SK-N-SH treated with all-trans-retinoic acid at 6 μM for 48 hours (cell line): ENCODE measurements around the gene HBG2.

Source experiments
- ATAC-seq: fragments of 200-7000 bp; cut with Tn5 transposase; 3 replicates; pipeline ENCODE4 v1.9.1; 2020; ENCODE audit warnings: mild to moderate bottlenecking, moderate library complexity
- ARNTL ChIP-seq: fragments of 450-650 bp; formaldehyde crosslinking; IDR thresholded peaks from 2 replicates; pipeline ENCODE4 v1.5.0; 2020; ENCODE audit warnings: low read depth, mild to moderate bottlenecking, moderate library complexity, borderline replicate concordance
- BACH2 ChIP-seq: fragments of 250-450 bp; sonication (Bioruptor Pico); IDR thresholded peaks from 2 replicates; pipeline ENCODE4 v1.9.0; 2021; ENCODE audit warnings: mild to moderate bottlenecking, borderline replicate concordance
- CREB5 ChIP-seq: fragments of 250-450 bp; sonication (Bioruptor Pico); IDR thresholded peaks from 2 replicates; pipeline ENCODE4 v1.5.1; 2020; ENCODE audit warnings: low read depth, mild to moderate bottlenecking, moderate library complexity
- CSDC2 ChIP-seq: fragments of 250-450 bp; sonication (Bioruptor Pico); IDR thresholded peaks from 2 replicates; pipeline ENCODE4 v1.5.0; 2020; ENCODE audit warnings: mild to moderate bottlenecking, moderate library complexity
- ESRRG ChIP-seq: fragments of 250-450 bp; sonication (Bioruptor Pico); IDR thresholded peaks from 2 replicates; pipeline ENCODE4 v1.6.1; 2021; ENCODE audit warnings: mild to moderate bottlenecking
- GLIS3 ChIP-seq: fragments of 250-450 bp; sonication (Bioruptor Pico); IDR thresholded peaks from 2 replicates; pipeline ENCODE4 v1.5.0; 2020; ENCODE audit warnings: mild to moderate bottlenecking, moderate library complexity
- ISL1 ChIP-seq: fragments of 250-450 bp; sonication (Bioruptor Pico); IDR thresholded peaks from 2 replicates; pipeline ENCODE4 v2.1.2; 2022; ENCODE audit warnings: mild to moderate bottlenecking, moderate library complexity
- OSR1 ChIP-seq: fragments of 250-450 bp; sonication (Bioruptor Pico); IDR thresholded peaks from 2 replicates; pipeline ENCODE4 v1.8.0; 2022; ENCODE audit warnings: moderate library complexity, mild to moderate bottlenecking, inconsistent platforms
- PPARA ChIP-seq: fragments of 250-450 bp; sonication (Bioruptor Pico); IDR thresholded peaks from 2 replicates; pipeline ENCODE4 v1.5.0; 2020; ENCODE audit warnings: mild to moderate bottlenecking, borderline replicate concordance
- RARB ChIP-seq: fragments of 250-450 bp; sonication (Bioruptor Pico); IDR thresholded peaks from 2 replicates; pipeline ENCODE4 v1.8.0; 2021; ENCODE audit warnings: mild to moderate bottlenecking, moderate library complexity
- TCF4 ChIP-seq: fragments of 250-450 bp; sonication (Bioruptor Pico); IDR thresholded peaks from 2 replicates; pipeline ENCODE4 v1.8.0; 2021; ENCODE audit warnings: mild to moderate bottlenecking, moderate library complexity, borderline replicate concordance
- TOX ChIP-seq: fragments of 250-450 bp; sonication (Bioruptor Pico); IDR thresholded peaks from 2 replicates; pipeline ENCODE4 v1.8.0; 2021; ENCODE audit warnings: mild to moderate bottlenecking, moderate library complexity, borderline replicate concordance
- ZC3H10 ChIP-seq: fragments of 250-450 bp; sonication (Bioruptor Pico); IDR thresholded peaks from 2 replicates; pipeline ENCODE4 v1.5.1; 2021; ENCODE audit warnings: mild to moderate bottlenecking, moderate library complexity
- ZFP3 ChIP-seq: fragments of 250-450 bp; sonication (Bioruptor Pico); IDR thresholded peaks from 2 replicates; pipeline ENCODE4 v1.5.0; 2020; ENCODE audit warnings: mild to moderate bottlenecking, moderate library complexity
- ZNF565 ChIP-seq: fragments of 450-650 bp; formaldehyde crosslinking; conservative IDR thresholded peaks from 2 replicates; pipeline ENCODE4 v1.5.0; 2020; ENCODE audit warnings: low read depth, mild to moderate bottlenecking, moderate library complexity
- ZNF70 ChIP-seq: fragments of 450-650 bp; formaldehyde crosslinking; IDR thresholded peaks from 2 replicates; pipeline ENCODE4 v1.5.0; 2020; ENCODE audit warnings: mild to moderate bottlenecking, moderate library complexity
- ZNF8 ChIP-seq: fragments of 450-650 bp; formaldehyde crosslinking; IDR thresholded peaks from 2 replicates; pipeline ENCODE4 v1.5.0; 2020; ENCODE audit warnings: mild to moderate bottlenecking, moderate library complexity
- TF ChIP-seq, protein P1 (sequence below): fragments of 250-450 bp; sonication (Bioruptor Pico); IDR thresholded peaks from 2 replicates; pipeline ENCODE4 v1.5.0; 2020; ENCODE audit warnings: mild to moderate bottlenecking, moderate library complexity
- TF ChIP-seq, protein P2 (sequence below): fragments of 250-450 bp; sonication (Bioruptor Pico); IDR thresholded peaks from 2 replicates; pipeline ENCODE4 v1.5.1; 2021; ENCODE audit warnings: mild to moderate bottlenecking, moderate library complexity
- TF ChIP-seq, protein P3 (sequence below): fragments of 250-450 bp; sonication (Bioruptor Pico); IDR thresholded peaks from 2 replicates; pipeline ENCODE4 v1.8.0; 2021; ENCODE audit warnings: low read depth, mild to moderate bottlenecking, moderate library complexity, borderline replicate concordance

HBG2 gene

DNA sequence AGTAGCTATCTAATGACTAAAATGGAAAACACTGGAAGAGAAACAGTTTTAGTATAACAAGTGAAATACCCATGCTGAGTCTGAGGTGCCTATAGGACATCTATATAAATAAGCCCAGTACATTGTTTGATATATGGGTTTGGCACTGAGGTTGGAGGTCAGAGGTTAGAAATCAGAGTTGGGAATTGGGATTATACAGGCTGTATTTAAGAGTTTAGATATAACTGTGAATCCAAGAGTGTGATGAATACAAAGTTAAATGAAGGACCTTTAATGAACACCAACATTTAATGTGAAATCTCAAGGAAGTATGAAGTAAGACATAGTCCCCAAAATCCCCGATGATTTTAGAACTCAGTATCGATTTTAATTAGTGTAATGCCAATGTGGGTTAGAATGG lies 17.2 kb downstream of the HBG2 start:
- ATAC-seq: no peak
- TF ChIP-seq ISL1 (CRISPR knock-in tag): no peak
- TF ChIP-seq RARB (CRISPR knock-in tag): no peak
- TF ChIP-seq, protein P1, sequence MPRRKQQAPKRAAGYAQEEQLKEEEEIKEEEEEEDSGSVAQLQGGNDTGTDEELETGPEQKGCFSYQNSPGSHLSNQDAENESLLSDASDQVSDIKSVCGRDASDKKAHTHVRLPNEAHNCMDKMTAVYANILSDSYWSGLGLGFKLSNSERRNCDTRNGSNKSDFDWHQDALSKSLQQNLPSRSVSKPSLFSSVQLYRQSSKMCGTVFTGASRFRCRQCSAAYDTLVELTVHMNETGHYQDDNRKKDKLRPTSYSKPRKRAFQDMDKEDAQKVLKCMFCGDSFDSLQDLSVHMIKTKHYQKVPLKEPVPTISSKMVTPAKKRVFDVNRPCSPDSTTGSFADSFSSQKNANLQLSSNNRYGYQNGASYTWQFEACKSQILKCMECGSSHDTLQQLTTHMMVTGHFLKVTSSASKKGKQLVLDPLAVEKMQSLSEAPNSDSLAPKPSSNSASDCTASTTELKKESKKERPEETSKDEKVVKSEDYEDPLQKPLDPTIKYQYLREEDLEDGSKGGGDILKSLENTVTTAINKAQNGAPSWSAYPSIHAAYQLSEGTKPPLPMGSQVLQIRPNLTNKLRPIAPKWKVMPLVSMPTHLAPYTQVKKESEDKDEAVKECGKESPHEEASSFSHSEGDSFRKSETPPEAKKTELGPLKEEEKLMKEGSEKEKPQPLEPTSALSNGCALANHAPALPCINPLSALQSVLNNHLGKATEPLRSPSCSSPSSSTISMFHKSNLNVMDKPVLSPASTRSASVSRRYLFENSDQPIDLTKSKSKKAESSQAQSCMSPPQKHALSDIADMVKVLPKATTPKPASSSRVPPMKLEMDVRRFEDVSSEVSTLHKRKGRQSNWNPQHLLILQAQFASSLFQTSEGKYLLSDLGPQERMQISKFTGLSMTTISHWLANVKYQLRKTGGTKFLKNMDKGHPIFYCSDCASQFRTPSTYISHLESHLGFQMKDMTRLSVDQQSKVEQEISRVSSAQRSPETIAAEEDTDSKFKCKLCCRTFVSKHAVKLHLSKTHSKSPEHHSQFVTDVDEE (CRISPR knock-in tag): no peak
- no peak for TF ChIP-seq OSR1 (CRISPR knock-in tag)
- TF ChIP-seq ESRRG (CRISPR knock-in tag): no peak
- TF ChIP-seq TOX (CRISPR knock-in tag): no peak
- TF ChIP-seq ZFP3 (CRISPR knock-in tag): no peak
- no peak for TF ChIP-seq PPARA (CRISPR knock-in tag)

GRCh38 chr11:5235364-5236095 lies 19.1 kb downstream of the HBG2 start:
- no peak for TF ChIP-seq ZNF70 (CRISPR knock-in tag)

DNA sequence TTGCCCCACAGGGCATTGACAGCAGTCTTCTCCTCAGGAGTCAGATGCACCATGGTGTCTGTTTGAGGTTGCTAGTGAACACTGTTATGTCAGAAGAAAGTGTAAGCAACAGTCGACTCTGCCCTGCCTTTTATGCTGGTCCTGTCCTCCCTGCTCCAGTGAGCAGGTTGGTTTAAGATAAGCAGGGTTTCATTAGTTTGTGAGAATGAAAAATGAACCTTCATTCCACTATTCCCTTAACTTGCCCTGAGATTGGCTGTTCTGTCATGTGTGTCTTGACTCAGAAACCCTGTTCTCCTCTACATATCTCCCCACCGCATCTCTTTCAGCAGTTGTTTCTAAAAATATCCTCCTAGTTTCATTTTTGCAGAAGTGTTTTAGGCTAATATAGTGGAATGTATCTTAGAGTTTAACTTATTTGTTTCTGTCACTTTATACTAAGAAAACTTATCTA lies 20.2 kb downstream of the HBG2 start, which contains the start of gene HBD:
Gene HBD (minus strand): TSS at position 103 of the 454 bp plus-strand sequence. CDS start 50 bp downstream, at position 53.
- no peak for ATAC-seq
- TF ChIP-seq GLIS3 (no peak), ARNTL (no peak), TCF4 (CRISPR knock-in tag) (no peak), ZNF70 (CRISPR knock-in tag) (no peak), ZFP3 (CRISPR knock-in tag) (no peak), RARB (CRISPR knock-in tag) (no peak), TOX (CRISPR knock-in tag) (no peak), OSR1 (CRISPR knock-in tag) (no peak), ZNF565 (CRISPR knock-in tag) (no peak)
- TF ChIP-seq, protein P1 (CRISPR knock-in tag): no peak
- TF ChIP-seq, protein P2, sequence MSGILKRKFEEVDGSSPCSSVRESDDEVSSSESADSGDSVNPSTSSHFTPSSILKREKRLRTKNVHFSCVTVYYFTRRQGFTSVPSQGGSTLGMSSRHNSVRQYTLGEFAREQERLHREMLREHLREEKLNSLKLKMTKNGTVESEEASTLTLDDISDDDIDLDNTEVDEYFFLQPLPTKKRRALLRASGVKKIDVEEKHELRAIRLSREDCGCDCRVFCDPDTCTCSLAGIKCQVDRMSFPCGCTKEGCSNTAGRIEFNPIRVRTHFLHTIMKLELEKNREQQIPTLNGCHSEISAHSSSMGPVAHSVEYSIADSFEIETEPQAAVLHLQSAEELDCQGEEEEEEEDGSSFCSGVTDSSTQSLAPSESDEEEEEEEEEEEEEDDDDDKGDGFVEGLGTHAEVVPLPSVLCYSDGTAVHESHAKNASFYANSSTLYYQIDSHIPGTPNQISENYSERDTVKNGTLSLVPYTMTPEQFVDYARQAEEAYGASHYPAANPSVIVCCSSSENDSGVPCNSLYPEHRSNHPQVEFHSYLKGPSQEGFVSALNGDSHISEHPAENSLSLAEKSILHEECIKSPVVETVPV: no peak

More at GRCh38 chr11:5235364-5236095, 19.1 kb downstream of the HBG2 start:
- no peak for ATAC-seq

- ATAC-seq: no peak
These were observed 21.3 kb downstream of the HBG2 start for GRCh38 chr11:5233307-5233706.

More at GRCh38 chr11:5233307-5233706, 21.3 kb downstream of the HBG2 start:
- TF ChIP-seq, protein P3, sequence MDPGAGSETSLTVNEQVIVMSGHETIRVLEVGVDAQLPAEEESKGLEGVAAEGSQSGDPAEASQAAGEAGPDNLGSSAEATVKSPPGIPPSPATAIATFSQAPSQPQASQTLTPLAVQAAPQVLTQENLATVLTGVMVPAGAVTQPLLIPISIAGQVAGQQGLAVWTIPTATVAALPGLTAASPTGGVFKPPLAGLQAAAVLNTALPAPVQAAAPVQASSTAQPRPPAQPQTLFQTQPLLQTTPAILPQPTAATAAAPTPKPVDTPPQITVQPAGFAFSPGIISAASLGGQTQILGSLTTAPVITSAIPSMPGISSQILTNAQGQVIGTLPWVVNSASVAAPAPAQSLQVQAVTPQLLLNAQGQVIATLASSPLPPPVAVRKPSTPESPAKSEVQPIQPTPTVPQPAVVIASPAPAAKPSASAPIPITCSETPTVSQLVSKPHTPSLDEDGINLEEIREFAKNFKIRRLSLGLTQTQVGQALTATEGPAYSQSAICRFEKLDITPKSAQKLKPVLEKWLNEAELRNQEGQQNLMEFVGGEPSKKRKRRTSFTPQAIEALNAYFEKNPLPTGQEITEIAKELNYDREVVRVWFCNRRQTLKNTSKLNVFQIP: no peak
- TF ChIP-seq CSDC2 (CRISPR knock-in tag) (no peak), TCF4 (CRISPR knock-in tag) (no peak), CREB5 (no peak), ZNF565 (CRISPR knock-in tag) (no peak), ZC3H10 (CRISPR knock-in tag) (no peak), ZNF8 (CRISPR knock-in tag) (no peak), BACH2 (CRISPR knock-in tag) (no peak), ARNTL (no peak)
